ENCODE measurements around the gene AP4B1. TPM values are rescaled to one million over a fixed set of nuclear protein-coding genes. Genes with fewer than 3 reads are reported as not detected.

The AP4B1 gene
- total RNA-seq, 3 donors from 2014 or later (not counting 1 experiment from before 2014, with no cell fraction given), result 64.0 to 78.7 (median 77.6) TPM

DNA sequence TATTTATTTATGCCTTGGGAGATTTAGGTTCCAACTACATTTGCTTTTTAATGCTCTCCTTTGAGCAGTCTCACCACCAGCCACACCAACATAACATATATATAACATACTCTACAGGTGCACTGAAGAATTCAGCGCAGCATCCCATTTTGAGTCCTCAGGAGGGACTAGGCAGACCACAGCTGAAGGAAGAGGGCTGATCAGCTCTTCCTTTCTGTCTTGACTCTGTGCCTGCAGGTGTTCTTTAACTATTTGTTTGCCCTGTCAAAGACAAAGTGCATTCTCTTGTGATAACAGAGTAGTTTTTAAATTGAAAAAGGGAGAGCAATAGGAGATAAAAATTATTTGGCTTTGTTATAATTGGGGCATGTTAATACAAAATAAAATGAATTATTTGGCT, 41.5 kb upstream of the AP4B1 start:
- Mint-ChIP-seq H3K27me3 (ENCODE audit: low read depth in 2 of 2) (no peaks in the 10 kb centered on the region), H3K36me3 (peaks cover 20% of the 10 kb centered on the region), H3K9me3 (no peaks in the 10 kb centered on the region), H3K4me1 (peaks cover 61 to 65% of the 10 kb centered on the region in 2 donors), H3K27ac (peak overlapping the region; percentile 82 to 85), H3K4me3 (peak overlapping the region; percentile 63)
- H3K9me3 ChIP-seq (ENCODE audit: control insufficient read depth, insufficient read depth, low read length), result no peaks in the 10 kb centered on the region
- no peak overlapping the region for H3K4me3 ChIP-seq (ENCODE audit: low read length)
- DNase-seq, result peak in 1 of 2 donors; percentile 41
- H3K27me3 ChIP-seq (ENCODE audit: control insufficient read depth, insufficient read depth, low read length), result no peaks in the 10 kb centered on the region
- WGBS (ENCODE audit: insufficient coverage), result 5% methylated on average over 1 of the region's 1 CpG
- TF ChIP-seq, protein P1, sequence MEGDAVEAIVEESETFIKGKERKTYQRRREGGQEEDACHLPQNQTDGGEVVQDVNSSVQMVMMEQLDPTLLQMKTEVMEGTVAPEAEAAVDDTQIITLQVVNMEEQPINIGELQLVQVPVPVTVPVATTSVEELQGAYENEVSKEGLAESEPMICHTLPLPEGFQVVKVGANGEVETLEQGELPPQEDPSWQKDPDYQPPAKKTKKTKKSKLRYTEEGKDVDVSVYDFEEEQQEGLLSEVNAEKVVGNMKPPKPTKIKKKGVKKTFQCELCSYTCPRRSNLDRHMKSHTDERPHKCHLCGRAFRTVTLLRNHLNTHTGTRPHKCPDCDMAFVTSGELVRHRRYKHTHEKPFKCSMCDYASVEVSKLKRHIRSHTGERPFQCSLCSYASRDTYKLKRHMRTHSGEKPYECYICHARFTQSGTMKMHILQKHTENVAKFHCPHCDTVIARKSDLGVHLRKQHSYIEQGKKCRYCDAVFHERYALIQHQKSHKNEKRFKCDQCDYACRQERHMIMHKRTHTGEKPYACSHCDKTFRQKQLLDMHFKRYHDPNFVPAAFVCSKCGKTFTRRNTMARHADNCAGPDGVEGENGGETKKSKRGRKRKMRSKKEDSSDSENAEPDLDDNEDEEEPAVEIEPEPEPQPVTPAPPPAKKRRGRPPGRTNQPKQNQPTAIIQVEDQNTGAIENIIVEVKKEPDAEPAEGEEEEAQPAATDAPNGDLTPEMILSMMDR (IDR thresholded peaks at IDR 0.05), result no peak
- H3K27ac ChIP-seq (ENCODE audit: low read length), result no peak overlapping the region
- H3K36me3 ChIP-seq (ENCODE audit: control insufficient read depth, insufficient read depth, low read length), result peaks cover 31% of the 10 kb centered on the region
- intact Hi-C loops (cut with micrococcal nuclease), result loop anchor here (2.0 kb wide), 2 partner anchors 15 to 17 kb away; no protein-coding TSS in a partner anchor
- ATAC-seq, result no peak
- H3K4me1 ChIP-seq (ENCODE audit: control insufficient read depth, insufficient read depth, low read length), result peaks cover 21% of the 10 kb centered on the region

DNA sequence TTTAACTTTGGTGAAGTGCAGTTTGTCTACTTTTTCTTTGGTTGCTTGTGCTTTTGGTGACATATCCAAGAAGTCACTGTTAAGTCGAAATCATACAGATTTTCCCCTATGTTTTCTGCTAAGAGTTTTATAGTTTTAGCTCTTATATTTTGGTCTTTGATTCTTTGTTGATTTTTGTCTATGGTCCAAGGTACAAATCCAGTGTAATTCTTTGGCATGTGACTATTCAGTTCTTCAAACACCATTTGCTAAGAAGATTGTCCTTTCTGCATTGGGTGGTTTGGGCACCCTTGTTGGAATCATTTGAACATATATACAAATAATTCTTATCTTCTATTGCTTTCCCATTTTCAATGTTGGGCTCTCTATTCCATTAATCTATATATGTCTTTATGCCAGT, 40.7 kb upstream of the AP4B1 start:
- peaks cover 20% of the 10 kb centered on the region for H3K36me3 Mint-ChIP-seq
- peak overlapping the region; percentile 82 to 85 for H3K27ac Mint-ChIP-seq
- WGBS (ENCODE audit: insufficient coverage), result 100% methylated on average over 1 of the region's 1 CpG
- DNase-seq (no peak), ATAC-seq (no peak)
- Histone ChIP-seq H3K36me3 (ENCODE audit: control insufficient read depth, insufficient read depth, low read length) (peaks cover 38% of the 10 kb centered on the region), H3K27me3 (ENCODE audit: control insufficient read depth, insufficient read depth, low read length) (no peaks in the 10 kb centered on the region), H3K4me1 (ENCODE audit: control insufficient read depth, insufficient read depth, low read length) (peaks cover 29% of the 10 kb centered on the region), H3K4me3 (ENCODE audit: low read length) (no peak overlapping the region), H3K27ac (ENCODE audit: low read length) (no peak overlapping the region), H3K9me3 (ENCODE audit: control insufficient read depth, insufficient read depth, low read length) (no peaks in the 10 kb centered on the region)
- H3K9me3 Mint-ChIP-seq, result no peaks in the 10 kb centered on the region
- H3K4me3 Mint-ChIP-seq, result peak overlapping the region; percentile 1
- intact Hi-C loops (cut with micrococcal nuclease), result no loop called here
- TF ChIP-seq, protein P1 (IDR thresholded peaks at IDR 0.05), result no peak
- H3K27me3 Mint-ChIP-seq (ENCODE audit: low read depth in 2 of 2), result no peaks in the 10 kb centered on the region
- peaks cover 68 to 69% of the 10 kb centered on the region in 2 donors for H3K4me1 Mint-ChIP-seq

DNA sequence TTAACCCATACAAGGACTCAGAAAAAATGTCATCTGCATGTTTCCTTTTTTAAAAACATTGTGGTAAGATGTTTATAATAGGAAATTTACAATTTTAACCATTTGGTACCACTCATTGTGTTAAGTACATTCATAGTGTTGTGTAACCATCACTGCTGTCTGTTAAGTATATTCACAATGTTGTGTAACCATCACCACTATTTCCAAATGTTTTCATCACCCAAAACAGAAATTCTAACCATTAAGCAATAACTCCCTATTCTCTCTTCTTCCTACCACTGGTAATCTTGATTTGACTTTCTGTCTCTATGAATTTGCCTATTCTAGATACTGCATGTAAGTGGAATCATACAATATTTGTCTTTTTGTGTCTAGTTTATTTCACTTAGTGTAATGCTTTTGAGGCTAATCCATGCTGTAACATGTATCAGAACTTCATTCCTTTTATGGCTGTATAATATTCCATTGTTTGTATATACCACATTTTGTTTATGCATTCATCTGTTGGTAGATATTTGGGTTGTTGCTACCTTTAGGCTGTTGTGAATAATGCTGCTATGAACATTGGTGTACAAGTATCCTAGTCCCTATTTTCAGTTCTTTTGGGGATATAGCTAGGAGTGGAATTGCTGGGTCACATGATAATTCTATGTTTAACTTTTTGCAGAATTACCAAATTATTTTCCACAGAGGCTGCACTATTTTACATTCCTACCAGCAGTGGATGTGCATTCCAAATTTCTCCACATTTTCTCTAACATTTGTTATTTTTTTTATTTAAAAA, 38.6 kb upstream of the AP4B1 start:
- H3K4me1 Mint-ChIP-seq, result peaks cover 71 to 78% of the 10 kb centered on the region in 2 donors
- peaks cover 20% of the 10 kb centered on the region for H3K36me3 Mint-ChIP-seq
- ATAC-seq (no peak), DNase-seq (no peak)
- Histone ChIP-seq H3K27me3 (ENCODE audit: control insufficient read depth, insufficient read depth, low read length) (no peaks in the 10 kb centered on the region), H3K4me1 (ENCODE audit: control insufficient read depth, insufficient read depth, low read length) (peaks cover 37% of the 10 kb centered on the region), H3K9me3 (ENCODE audit: control insufficient read depth, insufficient read depth, low read length) (no peaks in the 10 kb centered on the region), H3K4me3 (ENCODE audit: low read length) (no peak overlapping the region), H3K36me3 (ENCODE audit: control insufficient read depth, insufficient read depth, low read length) (peaks cover 36% of the 10 kb centered on the region), H3K27ac (ENCODE audit: low read length) (no peak overlapping the region)
- H3K9me3 Mint-ChIP-seq, result no peaks in the 10 kb centered on the region
- no peaks in the 10 kb centered on the region for H3K27me3 Mint-ChIP-seq (ENCODE audit: low read depth in 2 of 2)
- peak overlapping the region; percentile 50 for H3K4me3 Mint-ChIP-seq
- intact Hi-C loops (cut with micrococcal nuclease), result no loop called here
- TF ChIP-seq, protein P1 (IDR thresholded peaks at IDR 0.05), result no peak
- peak overlapping the region in 1 of 2 donors; percentile 55 for H3K27ac Mint-ChIP-seq
